NCI-H146 (cell line): ENCODE data around the gene FOXN3.
"Not testable (repeated sequence)": the region's sequence is repeated elsewhere in the genome, so short reads cannot be mapped to it uniquely, and the experiment has no call there.

Experiments
- DNase-seq: peaks from one replicate; lab custom pipeline; 2025; lab: John Stamatoyannopoulos, UW

Gene FOXN3

DNA sequence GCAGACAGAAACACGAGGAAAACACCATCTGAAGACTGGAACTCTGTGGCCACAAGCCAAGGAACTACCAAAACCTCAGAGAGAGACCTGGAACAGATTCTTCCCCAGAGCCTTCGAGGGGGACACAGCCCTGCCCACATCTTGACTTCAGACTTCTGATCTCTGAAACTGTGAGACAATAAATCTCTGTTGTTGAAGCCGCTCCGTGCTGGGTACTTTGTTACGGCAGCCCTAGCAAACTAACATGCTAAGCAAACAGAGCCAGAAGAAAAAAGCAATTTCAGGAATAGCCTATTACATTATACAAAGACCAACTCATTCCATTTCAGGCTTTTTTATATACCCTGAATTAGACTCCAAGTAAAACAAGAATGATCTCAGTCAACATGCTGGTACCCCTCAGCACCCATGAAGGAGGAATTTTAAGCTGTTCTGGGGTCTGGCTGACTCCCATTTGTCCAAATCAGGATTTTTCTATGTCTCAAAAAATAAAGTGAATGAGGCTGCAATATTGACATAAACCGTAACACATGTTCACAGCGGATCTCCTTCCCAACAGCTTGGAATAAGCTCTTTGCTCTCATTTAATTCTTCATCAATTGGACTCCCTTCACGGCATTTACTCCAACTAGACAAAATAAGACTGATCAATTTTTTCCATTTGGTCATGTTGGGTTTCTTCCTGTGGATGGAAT, 190.1 kb downstream of the FOXN3 start:
- DNase-seq, result no peak

DNA sequence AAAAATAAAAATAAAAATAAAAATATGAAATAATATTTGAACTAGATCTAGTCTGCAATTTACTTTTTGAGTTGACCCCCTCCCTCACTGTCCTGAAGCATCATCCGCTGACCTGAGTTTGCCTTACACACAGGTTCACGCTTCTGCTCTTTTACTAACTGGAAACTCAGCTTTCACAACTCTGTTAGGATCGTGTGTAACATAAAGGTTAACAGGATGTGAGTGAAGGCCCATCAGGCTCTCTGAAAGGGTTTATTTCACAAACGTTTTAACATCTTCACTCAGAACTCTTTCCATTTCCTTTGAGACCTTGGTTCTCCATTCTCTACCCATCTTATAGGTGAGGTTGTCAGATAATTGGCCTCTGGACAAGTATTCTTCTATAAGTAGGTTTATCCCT, 191.4 kb downstream of the FOXN3 start:
- DNase-seq, result no peak

DNA sequence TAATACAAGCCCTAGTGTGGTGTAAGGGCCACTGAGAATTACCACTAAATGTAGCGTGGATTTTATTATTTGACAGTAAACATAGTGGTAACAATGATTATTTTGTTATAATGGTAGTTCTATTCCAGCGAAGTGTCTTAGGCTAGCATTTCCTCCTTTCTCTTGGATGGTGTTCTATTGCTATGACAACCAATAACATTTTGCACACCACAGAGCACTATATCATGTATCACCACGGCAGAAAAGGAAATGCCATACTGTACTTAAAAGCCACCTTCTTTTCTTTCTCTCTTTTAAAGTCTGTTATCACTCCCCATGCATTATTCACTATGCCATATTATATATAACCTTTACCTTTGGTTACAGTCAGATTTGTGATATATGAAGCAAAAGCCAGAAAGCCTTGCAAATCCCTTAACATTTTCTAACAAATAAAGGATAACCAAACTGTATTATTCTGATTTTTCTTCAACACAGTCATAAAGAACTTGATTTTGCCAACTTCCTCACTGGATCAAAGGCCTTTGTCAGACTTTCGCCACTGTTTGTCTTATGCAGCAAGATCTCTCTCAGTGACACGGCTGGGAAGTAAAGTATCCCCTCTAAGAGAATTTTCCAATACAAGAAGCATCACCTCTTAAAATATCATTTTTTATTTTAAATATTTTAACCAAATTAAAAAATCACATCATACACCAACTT, 195.8 kb downstream of the FOXN3 start:
- no peak for DNase-seq

DNA sequence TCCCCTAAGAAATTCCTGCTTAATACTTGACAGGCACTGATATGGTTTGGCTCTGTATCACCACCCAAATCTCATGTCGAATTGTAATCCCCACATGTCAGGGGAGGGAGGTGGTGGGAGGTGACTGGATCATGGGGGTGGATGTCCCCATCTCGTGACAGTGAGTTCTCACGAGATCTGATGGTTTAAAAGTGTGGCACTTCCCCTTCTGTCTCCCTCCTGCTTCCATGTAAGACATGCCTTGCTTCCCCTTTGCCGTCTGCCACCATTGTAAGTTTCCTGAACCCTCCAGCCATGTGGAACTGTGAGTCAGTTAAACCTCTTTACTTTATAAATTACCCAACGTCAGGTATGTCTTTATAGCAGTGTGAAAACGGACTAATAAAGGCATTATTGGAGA, 198.0 kb downstream of the FOXN3 start:
- no peak for DNase-seq

DNA sequence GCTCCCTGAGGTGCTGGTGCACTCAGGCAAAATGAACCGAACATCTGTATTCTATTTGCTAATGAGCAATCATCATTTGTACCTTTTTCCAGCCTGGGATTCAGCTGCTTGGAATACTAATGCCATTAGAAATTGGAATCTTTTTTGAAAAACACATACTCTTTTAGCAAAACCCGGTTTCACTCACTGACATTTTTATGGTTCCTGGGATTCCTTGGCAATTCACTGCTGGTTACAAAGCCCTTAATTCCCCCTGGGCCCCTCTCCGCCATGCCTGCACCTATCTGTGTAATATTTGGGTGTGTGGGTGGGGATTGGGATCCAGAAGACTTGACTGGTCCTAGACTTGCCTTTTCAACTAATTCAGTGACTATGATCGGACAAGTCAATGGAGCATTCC, 199.1 kb downstream of the FOXN3 start:
- DNase-seq, result no peak

DNA sequence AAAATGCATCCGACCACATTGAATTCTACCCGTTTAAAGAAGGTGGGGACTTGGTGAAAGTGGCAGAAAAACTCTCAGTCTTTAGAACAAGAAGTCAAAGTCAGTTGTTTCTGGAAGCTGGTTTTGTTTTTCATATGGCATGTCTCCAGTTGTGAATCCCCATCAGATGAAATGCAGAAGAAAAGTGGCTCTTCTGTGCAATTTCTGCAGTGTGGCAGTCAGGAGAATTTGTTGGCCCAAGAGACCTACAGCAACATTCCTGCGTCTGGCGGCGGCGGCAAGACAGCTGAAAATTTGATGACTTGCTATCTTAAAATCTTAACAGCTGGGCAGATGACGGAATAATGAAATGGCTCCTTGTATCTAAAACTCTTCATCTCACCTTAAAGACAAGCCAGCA, 201.5 kb downstream of the FOXN3 start:
- DNase-seq, result no peak

DNA sequence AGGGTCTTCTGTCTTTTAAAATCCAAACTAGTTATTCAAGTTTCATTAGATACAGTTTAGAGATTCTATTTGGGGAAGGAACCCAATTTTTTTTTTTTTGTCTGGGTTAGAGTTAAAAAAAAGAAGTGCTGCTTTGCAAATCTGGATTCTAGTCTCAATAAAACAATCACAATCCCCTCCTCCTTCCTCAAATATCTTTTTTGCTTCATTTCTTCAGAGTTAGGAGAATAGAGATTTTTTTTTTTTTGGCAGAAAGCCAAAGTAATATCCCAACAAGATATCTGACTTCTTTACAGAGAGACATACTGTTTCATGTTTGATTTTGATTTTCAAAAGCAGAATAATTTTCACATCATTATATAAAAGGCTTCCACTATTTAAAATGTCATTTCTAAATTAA, 201.9 kb downstream of the FOXN3 start:
- DNase-seq, result no peak

DNA sequence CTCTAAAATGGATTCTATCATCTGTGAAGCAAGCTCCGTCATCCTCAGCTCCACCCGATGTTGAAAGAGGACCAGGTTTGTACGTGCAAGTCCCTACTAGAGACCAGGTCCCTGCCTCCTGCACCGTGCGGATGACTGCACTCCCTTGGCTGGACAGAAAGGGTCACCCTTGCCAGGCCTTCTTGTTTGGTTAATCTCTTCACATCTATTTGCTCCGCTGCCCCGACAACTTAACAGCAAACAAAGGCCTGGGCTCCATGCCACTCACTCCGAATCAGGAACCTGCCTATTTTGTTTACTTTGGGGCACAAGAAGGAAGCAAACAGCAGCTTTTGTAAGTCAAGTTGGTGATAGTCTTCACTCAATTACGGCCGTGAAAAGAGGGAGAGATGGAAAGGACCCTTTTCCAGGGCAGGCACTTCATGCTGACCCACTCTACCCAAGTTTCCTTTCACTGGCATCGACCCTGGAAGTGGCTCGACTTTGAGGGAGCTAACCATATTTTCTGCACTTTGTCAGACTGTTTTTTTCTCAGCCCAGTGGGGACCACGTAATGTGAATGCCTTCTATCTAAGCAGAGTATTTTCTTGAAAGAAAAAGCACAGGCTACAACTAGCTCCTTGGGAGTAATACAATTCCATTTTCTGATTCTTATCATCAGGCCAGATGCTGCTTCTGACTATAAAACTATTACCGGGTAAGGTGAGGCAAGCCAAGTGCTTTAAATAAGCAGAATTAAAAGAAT, 202.6 kb downstream of the FOXN3 start:
- peak; percentile 80 for DNase-seq

DNA sequence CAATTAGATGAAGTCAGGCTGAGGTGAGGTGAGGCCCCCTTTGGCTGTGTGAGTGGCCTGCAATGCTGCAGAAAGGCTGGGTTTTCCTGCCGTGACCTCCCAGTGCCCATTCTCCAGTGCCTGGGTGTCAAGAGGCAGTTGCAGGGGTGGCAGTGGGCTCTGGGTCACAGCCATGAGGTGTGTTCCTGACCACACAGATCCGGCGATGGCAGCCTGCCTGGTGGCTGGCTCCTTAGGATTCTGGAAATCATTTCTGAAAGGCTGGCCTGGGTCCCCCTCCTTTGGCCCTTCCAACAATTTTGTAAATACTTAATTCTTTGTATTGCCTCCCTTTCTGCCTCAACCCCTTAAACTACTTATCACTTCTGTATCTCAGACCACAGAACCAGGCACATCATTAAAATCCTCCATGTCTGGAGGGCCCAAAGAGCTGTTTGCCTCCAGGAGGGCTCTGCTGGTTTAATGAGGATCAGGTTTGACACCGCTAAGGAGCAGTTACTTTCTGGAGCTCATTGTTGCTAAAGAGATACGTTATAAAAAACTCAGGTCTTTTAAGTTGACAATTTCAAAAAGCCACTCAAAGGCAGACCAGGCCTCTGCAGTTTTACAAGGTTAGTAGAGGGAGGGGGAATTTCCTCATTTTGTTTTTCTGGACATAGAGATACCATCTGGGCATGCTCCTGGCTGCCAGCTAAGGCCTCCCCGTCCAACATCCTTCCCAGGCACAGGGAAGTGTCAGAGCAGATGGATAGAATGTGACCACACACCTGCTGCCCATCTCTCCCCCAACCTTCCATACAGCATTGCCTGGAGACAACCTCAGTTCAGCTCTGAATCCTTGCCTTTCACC, 204.4 kb downstream of the FOXN3 start:
- DNase-seq, result no peak

DNA sequence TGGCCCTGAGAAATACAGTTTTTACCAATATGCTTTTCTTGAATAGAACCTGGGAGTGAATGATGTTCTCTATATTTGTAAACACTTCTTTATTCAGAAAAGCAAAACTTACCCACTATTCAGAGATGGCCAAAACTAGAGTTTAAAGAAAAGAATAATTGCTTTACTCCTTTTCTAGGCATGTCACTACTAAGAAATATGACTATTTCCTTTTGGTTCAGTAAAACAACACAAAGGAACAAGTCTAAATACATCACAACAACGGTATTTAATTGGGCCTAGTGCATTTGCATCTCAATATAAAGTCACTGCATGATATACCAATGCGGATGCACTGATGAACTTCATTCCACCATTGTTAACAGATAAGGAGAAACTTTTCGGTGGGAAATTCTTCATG, 207.5 kb downstream of the FOXN3 start:
- no peak for DNase-seq

DNA sequence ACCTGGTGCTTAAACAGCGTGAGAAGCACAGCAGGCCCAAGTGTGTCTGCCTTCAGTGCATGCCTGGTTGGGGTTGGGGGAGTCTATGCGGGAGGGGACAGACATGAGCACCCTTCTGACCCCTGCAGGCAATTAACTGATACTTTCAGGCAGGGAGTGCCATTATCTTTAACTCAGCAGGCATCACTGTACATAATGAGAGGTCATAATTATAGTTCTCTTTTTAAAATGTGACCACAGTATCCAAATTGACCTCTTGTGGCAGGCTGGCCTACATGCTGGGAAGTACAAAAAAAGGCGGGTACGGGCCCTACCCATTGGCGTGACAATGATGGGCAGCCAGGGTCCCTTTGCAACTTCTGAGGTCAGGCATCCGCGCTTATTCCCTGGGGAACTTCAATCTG, 209.1 kb downstream of the FOXN3 start:
- DNase-seq, result peak; percentile 94

DNA sequence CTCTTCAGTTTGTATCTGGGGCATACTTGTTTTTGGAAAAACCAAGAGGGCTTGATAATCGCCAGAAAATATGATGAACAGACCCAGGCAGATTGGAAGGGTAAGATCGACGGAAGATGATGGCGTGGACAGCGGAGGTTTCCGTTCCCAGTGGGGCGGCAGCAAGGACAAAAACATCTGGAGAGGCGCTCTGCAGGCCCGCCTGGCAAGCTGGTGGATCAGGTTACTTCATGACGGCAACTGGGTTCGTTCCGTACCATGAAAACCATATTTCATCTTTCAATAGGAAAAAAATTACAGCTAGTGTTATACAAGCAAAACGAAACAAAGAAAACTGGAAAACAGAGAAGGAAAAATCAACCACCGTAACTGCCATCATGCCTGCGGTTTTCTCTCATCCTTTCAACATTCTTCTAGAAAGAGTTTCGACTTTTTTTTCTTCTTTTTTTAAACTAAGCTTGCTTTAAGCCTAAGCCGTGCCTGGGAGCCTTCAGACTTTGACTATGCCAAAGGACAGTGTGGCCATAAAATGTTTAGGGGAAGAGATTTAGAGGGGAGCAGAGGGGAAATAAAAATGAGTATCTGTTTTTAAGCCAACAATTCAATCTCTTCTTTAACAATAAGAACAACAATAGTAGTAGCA, 210.5 kb downstream of the FOXN3 start:
- no peak for DNase-seq

DNA sequence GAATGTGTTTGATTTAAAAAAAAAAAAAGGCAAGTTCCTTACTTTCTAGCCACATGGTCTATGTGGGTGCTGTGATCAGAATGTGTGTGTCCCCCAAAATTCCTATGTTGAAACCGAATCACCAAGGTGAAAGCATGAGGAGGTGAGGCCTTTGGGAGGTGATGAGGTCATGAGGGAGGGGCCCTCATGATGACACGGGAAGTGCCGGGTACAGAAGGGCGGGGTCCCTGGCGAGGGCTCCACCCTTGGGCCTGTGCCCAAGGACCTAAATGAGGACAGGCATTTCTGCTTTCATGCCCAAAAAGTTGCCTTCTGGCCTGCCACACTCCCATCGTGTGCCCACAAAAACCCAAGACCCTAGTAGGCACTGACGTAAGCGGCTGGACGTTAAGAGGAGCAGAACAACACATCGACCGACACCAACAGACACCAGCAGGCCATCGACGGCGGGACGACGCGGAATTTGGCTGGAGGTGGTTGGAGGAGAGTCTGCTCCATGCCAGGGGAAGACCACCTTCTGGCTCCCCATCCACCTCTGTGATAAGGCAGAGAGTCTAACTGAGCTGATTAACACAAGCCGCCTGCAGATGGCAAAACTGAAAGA, 211.8 kb downstream of the FOXN3 start:
- DNase-seq, result no peak

DNA sequence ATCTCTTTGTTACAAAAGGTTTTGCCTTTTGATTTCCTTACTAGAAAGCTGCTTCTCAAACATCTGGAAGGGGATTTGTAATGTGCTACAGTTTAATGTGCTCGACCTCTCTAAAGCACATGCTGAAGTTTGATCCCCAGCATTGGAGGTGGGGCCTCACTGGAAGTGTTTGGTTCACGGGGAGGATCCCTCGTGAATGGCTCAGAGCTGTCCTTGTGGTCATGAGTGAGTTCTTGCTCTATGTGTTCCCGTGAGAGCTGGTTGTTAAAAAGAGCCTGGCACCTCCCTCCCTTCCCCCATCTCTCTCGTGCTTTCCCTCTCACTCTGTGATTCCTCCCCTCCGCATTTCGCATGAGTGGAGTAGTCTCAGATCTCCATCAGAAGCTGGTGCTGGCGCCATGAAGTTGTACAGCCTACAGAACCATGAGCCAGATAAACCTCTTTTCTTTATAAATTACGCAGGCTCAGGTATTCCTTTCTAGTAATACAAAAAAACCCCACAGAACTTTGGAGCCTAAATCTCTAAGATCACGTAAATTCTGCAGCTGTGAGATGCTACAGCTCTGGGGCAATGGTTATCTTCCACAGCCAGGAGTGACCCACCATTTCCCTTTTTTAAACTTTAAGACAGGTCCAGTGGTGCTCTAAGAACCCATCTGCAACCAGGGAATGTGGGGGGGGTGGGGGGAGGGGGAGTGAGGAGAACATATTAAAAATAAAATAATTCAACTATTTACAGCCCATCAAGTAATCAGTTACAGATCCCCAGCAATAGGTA, 214.4 kb downstream of the FOXN3 start:
- no peak for DNase-seq

DNA sequence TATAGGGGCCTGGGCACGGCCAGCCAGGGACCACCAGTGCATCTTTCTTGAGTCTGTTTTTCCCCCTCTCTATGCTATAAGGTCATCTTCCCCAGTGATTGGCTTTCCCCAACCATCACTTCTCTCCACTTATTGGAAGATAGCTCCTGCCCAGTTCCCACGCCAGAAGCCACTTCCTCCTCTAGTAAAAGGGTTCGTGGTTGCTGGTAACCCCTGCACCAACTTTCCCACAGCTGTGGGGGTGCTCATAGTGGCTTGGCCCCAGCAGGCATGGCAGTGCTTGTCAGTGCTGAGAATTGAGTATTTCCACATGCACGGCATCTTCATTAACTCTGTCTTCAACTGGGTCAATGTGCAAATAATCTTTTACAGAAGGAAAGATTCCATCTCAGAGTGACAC, 215.4 kb downstream of the FOXN3 start:
- DNase-seq, result no peak

DNA sequence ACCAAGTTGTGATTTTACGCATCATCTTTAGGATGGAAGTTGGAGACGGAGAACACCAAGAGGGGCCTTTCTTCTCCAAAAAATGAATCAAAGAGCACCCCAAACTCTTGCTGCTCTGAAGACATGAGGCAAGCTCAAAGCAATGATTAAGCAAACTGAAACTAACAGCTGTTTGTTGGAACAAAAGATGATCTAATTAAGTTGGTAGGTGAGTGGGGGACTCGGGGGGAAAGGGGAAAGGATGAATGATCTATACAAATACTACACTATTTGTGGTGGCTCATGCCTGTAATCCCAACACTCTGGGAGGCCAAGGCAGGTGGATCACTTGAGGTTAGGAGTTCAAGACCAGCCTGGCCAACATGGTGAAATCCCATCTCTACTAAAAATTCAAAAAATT, 217.7 kb downstream of the FOXN3 start:
- DNase-seq, result not testable (repeated sequence)

DNA sequence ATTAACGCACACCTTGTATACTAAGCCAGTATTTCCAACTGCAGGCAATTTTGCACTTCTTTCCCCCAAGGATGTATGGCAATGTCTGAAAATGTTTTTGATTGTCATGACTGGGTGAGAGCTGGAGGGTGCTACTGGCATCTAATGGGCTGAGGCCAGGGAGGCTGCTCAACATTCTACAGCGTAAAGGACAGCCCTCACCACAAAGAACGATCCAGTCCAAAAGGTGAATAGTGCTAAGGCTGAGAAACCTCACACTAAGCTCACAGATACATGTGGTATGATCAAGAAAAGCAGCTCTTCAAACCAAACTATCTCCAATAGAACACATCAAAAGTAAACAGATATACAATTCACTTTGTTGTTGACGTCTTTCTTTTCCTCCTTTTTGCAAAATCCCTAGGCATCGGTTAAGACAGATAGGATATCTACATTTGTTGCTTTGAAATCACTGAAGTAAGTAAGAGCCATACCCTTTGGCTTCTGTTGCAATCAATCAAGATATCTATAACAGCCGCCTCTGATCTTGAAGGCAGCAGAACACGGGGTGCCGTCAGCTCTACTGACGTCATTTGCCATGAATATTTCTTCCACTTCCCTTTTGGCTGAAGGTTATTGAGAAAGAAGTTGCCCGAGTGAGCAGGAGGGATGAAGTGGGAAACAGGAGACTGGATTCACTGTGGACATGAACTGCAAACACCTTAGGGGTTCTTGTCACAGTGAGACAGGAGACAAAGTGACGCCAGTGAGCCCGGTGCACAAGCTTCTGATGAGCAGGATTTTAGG, 218.3 kb downstream of the FOXN3 start:
- no peak for DNase-seq

DNA sequence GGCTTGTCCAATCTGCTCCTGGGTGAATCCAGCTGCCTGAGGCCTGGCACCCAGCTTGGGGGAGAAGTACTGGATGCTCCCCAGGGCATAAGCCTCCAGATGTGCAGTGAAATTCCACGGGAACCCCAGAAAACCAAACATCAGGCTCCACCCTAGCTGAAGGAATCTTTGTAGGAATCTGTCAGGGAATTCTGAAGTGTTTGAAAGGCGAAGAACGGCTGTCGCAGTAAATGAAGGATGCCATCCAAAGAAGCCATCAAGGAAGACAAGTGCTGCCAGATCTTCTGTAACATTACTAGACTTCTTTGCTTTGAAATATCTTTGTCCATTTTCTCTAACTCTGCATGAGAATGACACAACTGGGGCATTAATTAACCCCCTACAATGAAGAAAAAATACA, 219.4 kb downstream of the FOXN3 start:
- DNase-seq, result no peak

DNA sequence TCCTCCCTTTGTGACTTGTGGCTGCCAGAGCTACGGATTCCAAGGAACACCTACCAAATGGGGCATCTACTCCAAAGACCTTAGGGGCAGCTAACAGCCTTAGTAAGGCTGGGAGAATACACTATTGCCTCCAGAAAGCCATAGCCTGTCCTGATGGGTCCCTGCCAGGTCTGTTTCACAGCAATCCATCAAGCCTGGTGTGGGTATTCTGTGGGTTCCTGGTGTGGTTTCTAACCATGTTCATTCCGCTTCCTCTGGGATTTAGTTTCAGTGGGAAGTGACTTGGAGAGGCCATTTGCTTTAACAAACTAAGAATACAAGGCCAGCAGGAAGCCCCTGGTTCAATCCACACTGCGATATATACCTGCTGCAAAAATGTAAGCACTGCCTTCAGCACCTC, 220.5 kb downstream of the FOXN3 start:
- DNase-seq, result no peak

DNA sequence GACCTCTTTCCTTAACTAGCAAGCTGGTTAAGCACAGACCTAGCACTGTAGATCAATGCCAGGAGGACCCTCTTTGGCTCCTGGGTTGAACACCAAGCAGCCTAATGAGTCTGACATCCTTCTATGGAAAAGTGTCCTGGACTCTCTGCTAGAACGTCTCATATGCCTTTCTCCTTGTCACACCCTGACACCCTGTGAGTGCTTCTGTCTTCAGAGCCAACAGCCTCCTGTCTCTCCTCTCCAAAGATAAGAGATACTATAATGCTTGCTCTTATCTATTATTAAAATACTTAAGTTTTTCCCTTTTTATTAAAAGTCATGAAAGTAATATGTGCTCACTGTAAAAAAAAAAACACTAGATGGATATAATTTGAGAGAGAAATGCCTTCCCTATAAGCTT, 222.7 kb downstream of the FOXN3 start:
- DNase-seq, result no peak
